GM23248 (cell line): ENCODE results near the gene TMCC2. TPM values are rescaled to one million over a fixed set of nuclear protein-coding genes. Genes with fewer than 3 reads are reported as not detected.

ENCODE experiments used
- DNase-seq: peaks from one replicate; pipeline ENCODE4 v3.0.0-alpha.2; 2015
- H2AFZ ChIP-seq: fragments of 200-600 bp; sonication (generic); 2 replicates; pipeline ENCODE4 v1.6.1; 2016; ENCODE audit warnings: antibody characterized with exemption
- H3F3A ChIP-seq: fragments of 200-600 bp; sonication (generic); 2 replicates; pipeline ENCODE4 v1.6.1; 2016; ENCODE audit warnings: mild to moderate bottlenecking, antibody characterized with exemption, mixed run types; ENCODE audit not compliant: insufficient read depth
- H3K27ac ChIP-seq: fragments of 200-600 bp; sonication (generic); 2 replicates; pipeline ENCODE4 v1.5.1; 2016; ENCODE audit warnings: mild to moderate bottlenecking
- H3K27me3 ChIP-seq: fragments of 200-600 bp; sonication (generic); replicated peaks from 2 replicates; pipeline ENCODE4 v1.6.1; 2016; ENCODE audit warnings: mild to moderate bottlenecking; ENCODE audit not compliant: insufficient read depth
- H3K36me3 ChIP-seq: fragments of 200-600 bp; sonication (generic); 2 replicates; pipeline ENCODE4 v1.6.1; 2016; ENCODE audit warnings: low read depth, mild to moderate bottlenecking
- H3K4me1 ChIP-seq: fragments of 200-600 bp; sonication (generic); 2 replicates; pipeline ENCODE4 v1.6.1; 2016; ENCODE audit warnings: mild to moderate bottlenecking; ENCODE audit not compliant: insufficient read depth
- H3K4me2 ChIP-seq: fragments of 200-600 bp; sonication (generic); one replicate; pipeline ENCODE4 v1.6.1; 2016; ENCODE audit warnings: mild to moderate bottlenecking; ENCODE audit not compliant: unreplicated experiment
- H3K4me3 ChIP-seq: fragments of 200-600 bp; sonication (generic); 2 replicates; pipeline ENCODE4 v1.5.1; 2016; ENCODE audit warnings: mild to moderate bottlenecking
- H3K79me2 ChIP-seq: fragments of 200-600 bp; sonication (generic); 2 replicates; pipeline ENCODE4 v1.6.1; 2016; ENCODE audit warnings: mild to moderate bottlenecking; ENCODE audit not compliant: insufficient read depth
- H3K9ac ChIP-seq: fragments of 200-600 bp; sonication (generic); 2 replicates; pipeline ENCODE4 v1.6.1; 2016; ENCODE audit warnings: mild to moderate bottlenecking
- H3K9me2 ChIP-seq: fragments of 200-600 bp; sonication (generic); 2 replicates; pipeline ENCODE4 v1.6.1; 2016; ENCODE audit warnings: mixed run types, mild to moderate bottlenecking, moderate library complexity; ENCODE audit not compliant: insufficient read depth
- H3K9me3 ChIP-seq: fragments of 200-600 bp; sonication (generic); one replicate; pipeline ENCODE4 v1.6.1; 2017; ENCODE audit warnings: low read depth
- H4K20me1 ChIP-seq: fragments of 200-600 bp; sonication (generic); 2 replicates; pipeline ENCODE4 v1.6.0; 2016; ENCODE audit not compliant: insufficient read depth
- EZH2 ChIP-seq: fragments of 200-600 bp; sonication (generic); IDR thresholded peaks from 2 replicates; pipeline ENCODE4 v1.6.1; 2018; ENCODE audit warnings: antibody characterized with exemption, mild to moderate bottlenecking; ENCODE audit not compliant: insufficient read depth, poor library complexity, severe bottlenecking
- EZH2phosphoT487 ChIP-seq: fragments of 200-600 bp; sonication (generic); IDR thresholded peaks from 2 replicates; pipeline ENCODE4 v1.6.1; 2018; ENCODE audit warnings: antibody characterized with exemption, moderate library complexity, mild to moderate bottlenecking, low read depth; ENCODE audit not compliant: insufficient read depth
- WGBS, 2 experiments: methylation state at CpG; one replicate each; pipeline ENCODE4 v1.1.6; 2015 to 2017; ENCODE audit warnings: low lambda C conversion rate in 2 of 2, low coverage in 1 of 2; ENCODE audit errors: missing lambda C conversion rate in 2 of 2; 5-methylcytosine and 5-hydroxymethylcytosine counted together
- in situ Hi-C: fragments of 300-500 bp; cut with MboI; formaldehyde crosslinking; loops from 2 replicates; pipeline ENCODE4 v1.15.0; 2020
- polyA plus RNA-seq: library from polyadenylated mRNA; unstranded; fragments of >200 nt; fragmentation: Nextera tagmentation; extraction: Ambion mirVana; gene quantifications from 2 replicates; pipeline ENCODE4 v1.2.1, GENCODE V29; 2016
- total RNA-seq: library from RNA; depleted of rRNA; stranded (reverse); fragments of >200 nt; shearing (Covaris generic); gene quantifications from 2 replicates; pipeline ENCODE4 v1.2.3, GENCODE V29; 2014

Gene TMCC2
- total and polyA plus RNA-seq, 2 experiments from 2014 or later: 0.39 to 1.7 TPM

DNA sequence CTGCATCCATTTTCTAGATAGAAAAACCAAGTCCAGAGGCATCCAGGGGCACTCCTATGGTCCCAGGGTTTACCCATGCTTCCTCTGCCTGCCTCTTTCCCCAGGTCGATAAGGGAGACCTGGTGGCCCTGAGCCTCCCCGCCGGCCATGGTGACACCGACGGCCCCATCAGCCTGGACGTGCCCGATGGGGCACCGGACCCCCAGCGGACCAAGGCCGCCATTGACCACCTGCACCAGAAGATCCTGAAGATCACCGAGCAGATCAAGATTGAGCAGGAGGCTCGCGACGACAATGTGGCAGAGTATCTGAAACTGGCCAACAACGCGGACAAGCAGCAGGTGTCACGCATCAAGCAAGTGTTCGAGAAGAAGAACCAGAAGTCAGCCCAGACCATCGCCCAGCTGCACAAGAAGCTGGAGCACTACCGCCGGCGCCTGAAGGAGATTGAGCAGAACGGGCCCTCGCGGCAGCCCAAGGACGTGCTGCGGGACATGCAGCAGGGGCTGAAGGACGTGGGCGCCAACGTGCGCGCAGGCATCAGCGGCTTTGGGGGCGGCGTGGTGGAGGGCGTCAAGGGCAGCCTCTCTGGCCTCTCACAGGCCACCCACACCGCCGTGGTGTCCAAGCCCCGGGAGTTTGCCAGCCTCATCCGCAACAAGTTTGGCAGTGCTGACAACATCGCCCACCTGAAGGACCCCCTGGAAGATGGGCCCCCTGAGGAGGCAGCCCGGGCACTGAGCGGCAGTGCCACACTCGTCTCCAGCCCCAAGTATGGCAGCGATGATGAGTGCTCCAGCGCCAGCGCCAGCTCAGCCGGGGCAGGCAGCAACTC, 41.3 kb downstream of the TMCC2 start:
- Histone ChIP-seq H3K9me3 (no peaks in the 10 kb centered on the region), H3K4me2 (no peak overlapping the region), H3K4me3 (no peak overlapping the region), H3K9me2 (no peaks in the 10 kb centered on the region), H3K9ac (no peak overlapping the region), H2AFZ (no peak overlapping the region), H4K20me1 (no peaks in the 10 kb centered on the region), H3F3A (peaks cover 4% of the 10 kb centered on the region; the same call in 1 of the 2 replicates), H3K27ac (no peak overlapping the region), H3K79me2 (no peaks in the 10 kb centered on the region), H3K27me3 (no peaks in the 10 kb centered on the region), H3K36me3 (no peaks in the 10 kb centered on the region), H3K4me1 (peaks cover 9% of the 10 kb centered on the region)
- in situ Hi-C loops: no loop called here
- no peak for DNase-seq
- 97 to 98% methylated on average over 48 of the region's 48 CpGs for WGBS, 2 experiments
- TF ChIP-seq EZH2: no peak
- TF ChIP-seq EZH2phosphoT487: no peak

DNA sequence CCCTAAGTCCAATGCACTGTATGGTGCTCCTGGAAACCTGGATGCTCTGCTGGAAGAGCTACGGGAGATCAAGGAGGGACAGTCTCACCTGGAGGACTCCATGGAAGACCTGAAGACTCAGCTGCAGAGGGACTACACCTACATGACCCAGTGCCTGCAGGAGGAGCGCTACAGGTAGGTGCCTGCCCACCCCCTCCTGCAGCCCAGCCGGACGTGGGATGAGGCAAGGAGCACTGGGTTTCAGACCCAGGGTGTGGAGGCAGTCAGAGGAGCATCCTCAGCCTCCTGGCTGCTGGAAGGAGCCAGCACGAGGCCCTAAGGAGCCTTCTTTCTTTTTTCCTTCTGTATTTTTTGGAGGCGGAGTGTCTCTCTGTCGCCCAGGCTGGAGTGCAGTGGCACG, 42.0 kb downstream of the TMCC2 start:
- Histone ChIP-seq H3K27ac (no peak overlapping the region), H3K4me3 (no peak overlapping the region), H3K79me2 (no peaks in the 10 kb centered on the region), H3K4me2 (no peak overlapping the region), H3K36me3 (no peaks in the 10 kb centered on the region), H3K9me3 (no peaks in the 10 kb centered on the region), H2AFZ (no peak overlapping the region), H3K4me1 (peaks cover 9% of the 10 kb centered on the region), H3K9me2 (no peaks in the 10 kb centered on the region), H3F3A (peaks cover 4% of the 10 kb centered on the region; the same call in 1 of the 2 replicates), H4K20me1 (no peaks in the 10 kb centered on the region), H3K27me3 (no peaks in the 10 kb centered on the region), H3K9ac (no peak overlapping the region)
- DNase-seq: no peak
- in situ Hi-C loops: no loop called here
- WGBS, 2 experiments: 91 to 94% methylated on average over 8 of the region's 8 CpGs
- TF ChIP-seq EZH2phosphoT487 (no peak), EZH2 (no peak)

DNA sequence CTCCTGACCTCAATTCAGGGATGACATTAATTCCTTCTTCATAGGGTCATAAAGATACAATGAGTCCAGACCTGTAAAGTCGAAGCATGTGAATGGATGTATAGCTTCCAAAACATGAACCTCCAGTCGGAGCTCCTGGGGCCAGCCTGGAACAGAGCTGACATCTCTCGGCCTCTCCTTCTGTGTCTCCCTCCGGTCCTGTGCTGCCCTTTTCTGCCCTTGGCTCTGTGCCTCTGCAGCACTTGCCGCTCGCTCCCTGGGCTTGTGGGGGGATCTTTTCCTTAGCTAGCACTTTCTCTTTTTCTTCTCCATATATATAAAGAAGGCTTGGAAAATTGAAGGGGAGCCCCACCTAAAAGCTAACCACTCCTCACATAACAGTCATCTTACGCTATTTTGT, 42.5 kb downstream of the TMCC2 start:
- H3K27me3 ChIP-seq: no peaks in the 10 kb centered on the region
- H3K9me2 ChIP-seq: no peaks in the 10 kb centered on the region
- no peak overlapping the region for H2AFZ ChIP-seq
- H3K36me3 ChIP-seq: no peaks in the 10 kb centered on the region
- H3K4me3 ChIP-seq: no peak overlapping the region
- no peak overlapping the region for H3K4me2 ChIP-seq
- H3K4me1 ChIP-seq: peaks cover 9% of the 10 kb centered on the region
- H4K20me1 ChIP-seq: no peaks in the 10 kb centered on the region
- 89 to 91% methylated on average over 7 of the region's 7 CpGs for WGBS, 2 experiments
- no peaks in the 10 kb centered on the region for H3K9me3 ChIP-seq
- in situ Hi-C loops: no loop called here
- H3K9ac ChIP-seq: no peak overlapping the region
- H3K27ac ChIP-seq: no peak overlapping the region
- H3K79me2 ChIP-seq: no peaks in the 10 kb centered on the region
- DNase-seq: no peak
- H3F3A ChIP-seq: peaks cover 4% of the 10 kb centered on the region; the same call in 1 of the 2 replicates
- no peak for TF ChIP-seq EZH2
- TF ChIP-seq EZH2phosphoT487: no peak

DNA sequence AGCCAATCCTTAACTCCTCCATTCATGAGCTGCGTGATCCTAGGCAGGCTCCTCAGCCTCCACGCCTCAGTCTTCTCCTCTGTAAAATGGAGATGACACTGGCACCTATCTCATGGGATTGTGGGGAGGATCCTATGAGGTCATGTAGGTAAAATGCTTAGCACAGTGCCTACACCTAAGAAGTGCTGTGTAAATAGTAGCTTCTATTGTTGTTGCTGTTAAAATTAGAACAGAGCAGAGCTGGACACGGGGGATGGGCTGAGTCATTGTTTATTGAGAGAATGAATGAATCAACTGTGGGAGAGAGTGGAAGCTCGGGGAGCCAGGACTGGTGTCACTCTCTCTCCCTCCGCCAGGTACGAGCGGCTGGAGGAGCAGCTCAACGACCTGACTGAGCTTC, 43.0 kb downstream of the TMCC2 start:
- Histone ChIP-seq H3K4me1 (peaks cover 9% of the 10 kb centered on the region), H4K20me1 (no peaks in the 10 kb centered on the region), H3K4me3 (no peak overlapping the region), H3K27ac (no peak overlapping the region), H3K9ac (no peak overlapping the region), H3K9me2 (no peaks in the 10 kb centered on the region), H3K4me2 (no peak overlapping the region), H3F3A (peaks cover 4% of the 10 kb centered on the region; the same call in 1 of the 2 replicates), H3K36me3 (no peaks in the 10 kb centered on the region), H2AFZ (no peak overlapping the region), H3K27me3 (no peaks in the 10 kb centered on the region), H3K9me3 (no peaks in the 10 kb centered on the region), H3K79me2 (no peaks in the 10 kb centered on the region)
- peak; percentile 68 for DNase-seq
- 70 to 71% methylated on average over 8 of the region's 8 CpGs for WGBS, 2 experiments
- in situ Hi-C loops: no loop called here
- TF ChIP-seq EZH2phosphoT487 (no peak), EZH2 (no peak)
